GM12875 (cell line): ENCODE results near the gene GPR137.

Experiments used
- H3K4me3 ChIP-seq: one replicate; pipeline ENCODE4 v1.5.1; 2011; ENCODE audit warnings: low read depth, low read length, control low read depth
- CTCF ChIP-seq: IDR thresholded peaks from 2 replicates; pipeline ENCODE4 v1.5.1; 2011; ENCODE audit warnings: low read depth, mild to moderate bottlenecking, control low read depth, inconsistent platforms, low read length, moderate library complexity, borderline replicate concordance; ENCODE audit not compliant: insufficient read depth

GPR137 gene

GRCh38 chr11:64317325-64317960, 31.8 kb downstream of the GPR137 start, which contains the start of gene TRMT112:
TRMT112 (minus strand) TSS chr11:64317559; CDS start chr11:64317526, 33 bp downstream.
- no peak for TF ChIP-seq CTCF
- peak within 1 kb of the TSS; percentile 85 for H3K4me3 ChIP-seq

GRCh38 chr11:64317961-64318765, 32.5 kb downstream of the GPR137 start, which contains the start of gene PRDX5:
PRDX5 (plus strand) TSS chr11:64318121; CDS start chr11:64318216, 95 bp downstream.
- TF ChIP-seq CTCF = peak; percentile 31; the same call in 1 of the 2 replicates
- peak within 1 kb of the TSS; percentile 85 for H3K4me3 ChIP-seq

GRCh38 chr11:64318766-64319761, 33.4 kb downstream of the GPR137 start:
- peak overlapping the region; percentile 85 for H3K4me3 ChIP-seq
- no peak for TF ChIP-seq CTCF

- H3K4me3 ChIP-seq = no peak overlapping the region
- TF ChIP-seq CTCF = no peak
Measured at GRCh38 chr11:64320556-64320955, 34.9 kb downstream of the GPR137 start.

GRCh38 chr11:64321026-64321425, 35.4 kb downstream of the GPR137 start:
- no peak overlapping the region for H3K4me3 ChIP-seq
- TF ChIP-seq CTCF = no peak

- no peak for TF ChIP-seq CTCF
- no peak overlapping the region for H3K4me3 ChIP-seq
Measured at GRCh38 chr11:64321533-64321932, 35.9 kb downstream of the GPR137 start.
